RWPE2 (cell line): ENCODE measurements around the gene SNX9.
"Not testable (repeated sequence)": the region's sequence is repeated elsewhere in the genome, so short reads cannot be mapped to it uniquely, and the experiment has no call there.

Source experiments
- ATAC-seq: fragments of 200-7000 bp; cut with Tn5 transposase; 3 replicates; pipeline ENCODE4 v1.9.1; 2021; ENCODE audit warnings: low read depth
- DNase-seq: peaks from one replicate; pipeline ENCODE4 v3.0.0-alpha.2; 2020; ENCODE audit warnings: low spot score
- H3K27ac ChIP-seq: fragments of 450-650 bp; 2 replicates; pipeline ENCODE4 v1.5.1; 2017; ENCODE audit warnings: mild to moderate bottlenecking; ENCODE audit not compliant: poor library complexity, severe bottlenecking
- H3K27me3 ChIP-seq: fragments of 250-450 bp; sonication (Bioruptor Pico); 2 replicates; pipeline ENCODE4 v1.5.1; 2021; ENCODE audit warnings: mild to moderate bottlenecking, moderate library complexity; ENCODE audit not compliant: insufficient read depth, poor library complexity, severe bottlenecking
- H3K36me3 ChIP-seq: fragments of 250-450 bp; sonication (Bioruptor Pico); 2 replicates; pipeline ENCODE4 v1.5.1; 2020; ENCODE audit warnings: low read depth, mild to moderate bottlenecking, moderate library complexity
- H3K4me1 ChIP-seq: fragments of 250-450 bp; sonication (Bioruptor Pico); 2 replicates; pipeline ENCODE4 v1.5.1; 2021; ENCODE audit warnings: mild to moderate bottlenecking, moderate library complexity; ENCODE audit not compliant: insufficient read depth, poor library complexity, severe bottlenecking
- H3K4me3 ChIP-seq: fragments of 250-450 bp; sonication (Bioruptor Pico); 2 replicates; pipeline ENCODE4 v1.5.1; 2021; ENCODE audit warnings: mild to moderate bottlenecking, moderate library complexity; ENCODE audit not compliant: severe bottlenecking
- H3K9me3 ChIP-seq: fragments of 250-450 bp; sonication (Bioruptor Pico); 2 replicates; pipeline ENCODE4 v1.5.1; 2021; ENCODE audit warnings: mild to moderate bottlenecking, moderate library complexity; ENCODE audit not compliant: severe bottlenecking
- TF ChIP-seq, protein P1 (sequence below): fragments of 450-650 bp; IDR thresholded peaks from one replicate; pipeline ENCODE4 v1.5.1; 2017; ENCODE audit warnings: mild to moderate bottlenecking, moderate library complexity; ENCODE audit not compliant: poor library complexity, severe bottlenecking

Gene SNX9

DNA sequence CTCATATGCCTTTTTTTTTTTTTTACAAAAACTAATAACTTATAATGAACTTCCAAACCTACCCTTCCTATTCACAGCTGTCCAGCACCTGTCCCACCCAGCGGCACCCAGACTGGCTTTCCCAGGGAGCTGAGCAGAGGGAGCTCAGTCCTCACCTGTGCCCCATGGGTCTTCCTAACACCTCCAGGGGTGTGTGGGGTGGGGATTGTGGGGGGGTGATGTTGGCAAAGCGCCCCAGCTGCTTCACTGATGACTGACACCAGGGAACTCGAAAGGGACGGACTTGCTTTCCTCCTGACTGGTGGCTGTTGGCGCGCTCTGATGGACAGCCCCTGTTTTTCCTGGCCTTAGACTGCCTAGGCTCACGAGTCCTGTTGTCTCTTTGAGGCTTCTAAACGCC is 144.4 kb downstream of the SNX9 start:
- Histone ChIP-seq H3K4me3 (no peak overlapping the region), H3K36me3 (no peaks in the 10 kb centered on the region), H3K4me1 (peaks cover 7% of the 10 kb centered on the region), H3K9me3 (no peaks in the 10 kb centered on the region), H3K27ac (no peak overlapping the region), H3K27me3 (no peaks in the 10 kb centered on the region)
- no peak for ATAC-seq
- no peak for DNase-seq
- TF ChIP-seq, protein P1, sequence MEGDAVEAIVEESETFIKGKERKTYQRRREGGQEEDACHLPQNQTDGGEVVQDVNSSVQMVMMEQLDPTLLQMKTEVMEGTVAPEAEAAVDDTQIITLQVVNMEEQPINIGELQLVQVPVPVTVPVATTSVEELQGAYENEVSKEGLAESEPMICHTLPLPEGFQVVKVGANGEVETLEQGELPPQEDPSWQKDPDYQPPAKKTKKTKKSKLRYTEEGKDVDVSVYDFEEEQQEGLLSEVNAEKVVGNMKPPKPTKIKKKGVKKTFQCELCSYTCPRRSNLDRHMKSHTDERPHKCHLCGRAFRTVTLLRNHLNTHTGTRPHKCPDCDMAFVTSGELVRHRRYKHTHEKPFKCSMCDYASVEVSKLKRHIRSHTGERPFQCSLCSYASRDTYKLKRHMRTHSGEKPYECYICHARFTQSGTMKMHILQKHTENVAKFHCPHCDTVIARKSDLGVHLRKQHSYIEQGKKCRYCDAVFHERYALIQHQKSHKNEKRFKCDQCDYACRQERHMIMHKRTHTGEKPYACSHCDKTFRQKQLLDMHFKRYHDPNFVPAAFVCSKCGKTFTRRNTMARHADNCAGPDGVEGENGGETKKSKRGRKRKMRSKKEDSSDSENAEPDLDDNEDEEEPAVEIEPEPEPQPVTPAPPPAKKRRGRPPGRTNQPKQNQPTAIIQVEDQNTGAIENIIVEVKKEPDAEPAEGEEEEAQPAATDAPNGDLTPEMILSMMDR, result no peak

DNA sequence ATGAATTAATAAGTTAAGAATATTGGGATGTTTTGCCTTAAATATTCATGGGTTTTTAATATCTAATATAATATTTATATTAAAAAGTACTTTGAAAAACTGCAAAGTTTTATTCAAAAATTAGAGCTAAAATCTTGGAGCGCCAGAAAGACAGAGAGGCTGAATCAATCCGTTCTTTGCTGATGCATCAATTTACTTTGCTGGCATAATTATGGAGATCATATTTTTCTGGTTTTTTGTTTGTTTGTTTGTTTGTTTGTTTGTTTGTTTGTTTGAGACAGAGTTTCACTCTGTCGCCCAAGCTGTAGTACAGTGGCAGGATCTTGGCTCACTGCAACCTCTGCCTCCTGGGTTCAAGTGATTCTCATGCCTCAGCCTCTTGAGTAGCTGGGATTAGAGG is 149.1 kb downstream of the SNX9 start:
- ATAC-seq, H3K27ac ChIP-seq, H3K9me3 ChIP-seq, H3K4me3 ChIP-seq, DNase-seq, H3K27me3 ChIP-seq, H3K36me3 ChIP-seq, H3K4me1 ChIP-seq: not testable (repeated sequence)

DNA sequence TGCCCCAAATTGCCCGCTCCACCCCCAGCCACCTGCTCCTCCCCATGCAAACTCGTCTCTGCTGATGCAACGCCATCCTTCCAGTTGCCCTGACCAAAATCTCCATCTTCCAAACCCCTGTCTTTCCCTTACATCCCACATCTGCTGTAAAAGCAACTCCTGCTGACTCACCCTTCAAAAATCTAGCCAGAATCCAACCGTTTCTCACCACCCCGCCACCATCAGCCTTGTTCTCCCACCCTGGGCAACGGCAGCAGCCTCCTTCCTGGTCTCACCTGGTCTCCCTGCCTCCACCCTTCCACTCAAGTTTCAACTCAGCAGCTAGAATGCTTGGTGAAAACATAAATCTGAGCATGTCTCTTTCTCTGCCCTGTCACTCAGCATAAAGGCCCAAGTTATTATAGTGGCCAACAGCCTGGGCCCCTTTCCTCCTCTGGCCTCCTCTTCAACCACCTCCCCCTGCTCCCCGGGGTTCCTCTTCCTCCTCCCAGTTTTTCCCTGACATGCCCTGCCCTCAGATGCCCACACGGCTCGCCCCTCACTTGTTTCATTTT is 151.4 kb downstream of the SNX9 start:
- ATAC-seq, result peak; percentile 45; the same call in 1 of the 3 replicates
- Histone ChIP-seq H3K4me1 (no peaks in the 10 kb centered on the region), H3K9me3 (no peaks in the 10 kb centered on the region), H3K27ac (no peak overlapping the region), H3K36me3 (no peaks in the 10 kb centered on the region), H3K4me3 (no peak overlapping the region), H3K27me3 (no peaks in the 10 kb centered on the region)
- no peak for DNase-seq
- TF ChIP-seq, protein P1, result no peak

DNA sequence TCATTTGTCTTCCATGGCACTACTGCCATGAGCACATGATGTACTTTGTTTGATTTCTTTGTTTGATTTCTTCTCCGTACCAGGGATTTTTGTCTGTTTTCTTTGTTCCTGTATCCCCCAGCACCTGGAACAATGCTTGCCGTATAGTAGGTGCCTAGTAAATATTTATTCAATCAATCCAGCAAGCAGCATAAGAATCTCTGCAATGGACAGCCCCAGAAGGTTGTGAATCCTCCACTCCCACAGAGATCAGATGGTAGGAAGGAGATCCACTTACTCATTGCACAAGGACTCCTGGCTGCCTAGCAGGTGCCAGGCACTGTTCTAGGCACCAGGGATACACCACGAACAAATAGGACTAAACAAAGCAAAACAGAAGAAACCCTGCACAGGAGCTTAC is 151.9 kb downstream of the SNX9 start:
- DNase-seq (no peak), ATAC-seq (no peak)
- no peak overlapping the region for H3K4me3 ChIP-seq
- no peaks in the 10 kb centered on the region for H3K27me3 ChIP-seq
- TF ChIP-seq, protein P1, result no peak
- no peaks in the 10 kb centered on the region for H3K4me1 ChIP-seq
- H3K9me3 ChIP-seq, result no peaks in the 10 kb centered on the region
- no peak overlapping the region for H3K27ac ChIP-seq
- no peaks in the 10 kb centered on the region for H3K36me3 ChIP-seq

DNA sequence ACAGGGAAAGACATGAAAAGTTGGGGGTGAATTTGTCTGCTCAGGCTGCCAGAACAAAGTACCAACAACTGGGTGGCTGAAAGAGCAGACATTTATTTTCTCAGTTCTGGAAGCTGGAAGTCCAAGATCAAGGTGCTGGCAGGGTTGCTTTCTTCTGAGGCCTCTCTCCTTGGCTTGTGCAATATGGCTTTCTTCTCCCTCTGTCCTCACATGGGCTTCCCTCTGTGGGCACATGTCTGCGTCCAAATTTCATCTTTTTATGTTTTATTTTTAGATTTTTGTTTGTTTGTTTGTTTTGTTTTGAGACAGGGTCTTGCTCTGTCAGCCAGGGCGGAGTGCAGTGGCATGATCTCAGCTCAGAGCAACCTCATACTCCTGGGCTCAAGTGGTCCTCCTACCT is 152.4 kb downstream of the SNX9 start:
- no peaks in the 10 kb centered on the region for H3K9me3 ChIP-seq
- ATAC-seq (no peak), DNase-seq (no peak)
- TF ChIP-seq, protein P1, result no peak
- H3K4me1 ChIP-seq, result no peaks in the 10 kb centered on the region
- H3K36me3 ChIP-seq, result no peaks in the 10 kb centered on the region
- H3K27me3 ChIP-seq, result no peaks in the 10 kb centered on the region
- no peak overlapping the region for H3K27ac ChIP-seq
- no peak overlapping the region for H3K4me3 ChIP-seq
